ENCODE measurements around the gene NOTCH1. TPM values are rescaled to one million over a fixed set of nuclear protein-coding genes. Genes with fewer than 3 reads are reported as not detected.

The NOTCH1 gene
- total RNA-seq, 1 donor from 2014 or later = 34.1 TPM

GRCh38 chr9:136566901-136567300, 21.1 kb upstream of the NOTCH1 start:
- Mint-ChIP-seq H3K27me3 (ENCODE audit: low read depth, unreplicated experiment) (no peaks in the 10 kb centered on the region), H3K4me3 (ENCODE audit: unreplicated experiment) (peak overlapping the region; percentile 27), H3K4me1 (ENCODE audit: low read depth, unreplicated experiment) (peaks cover 29% of the 10 kb centered on the region), H3K9me3 (ENCODE audit: unreplicated experiment) (no peaks in the 10 kb centered on the region), H3K27ac (ENCODE audit: unreplicated experiment) (peak overlapping the region; percentile 72), H3K36me3 (ENCODE audit: low read depth, unreplicated experiment) (peaks cover 3% of the 10 kb centered on the region)
- no peak for FAIRE-seq
- no peak for TF ChIP-seq EZH2 (IDR thresholded peaks at IDR 0.05; ENCODE audit: insufficient read depth, low read length)
- no peak for TF ChIP-seq CTCF (IDR thresholded peaks at IDR 0.05; ENCODE audit: insufficient read depth, low read depth, low read length)
- Histone ChIP-seq H3K4me2 (ENCODE audit: low read length) (no peak overlapping the region), H3K36me3 (ENCODE audit: insufficient read depth, low read length) (no peaks in the 10 kb centered on the region), H4K20me1 (ENCODE audit: insufficient read depth, low read length) (no peaks in the 10 kb centered on the region), H2AFZ (ENCODE audit: low read depth, low read length) (no peak overlapping the region), H3K27me3 (ENCODE audit: insufficient read depth, low read length) (no peaks in the 10 kb centered on the region), H3K4me3 (ENCODE audit: insufficient read depth, low read depth, low read length) (no peak overlapping the region), H3K27ac (ENCODE audit: low read depth, low read length) (no peak overlapping the region), H3K9me3 (ENCODE audit: insufficient read depth, low read depth, low read length) (no peaks in the 10 kb centered on the region), H3K9ac (ENCODE audit: low read length) (no peak overlapping the region), H3K4me1 (ENCODE audit: insufficient read depth, low read length) (peaks cover 43% of the 10 kb centered on the region), H3K79me2 (ENCODE audit: insufficient read depth, low read length) (no peaks in the 10 kb centered on the region)
- no peak for DNase-seq (ENCODE audit: low read depth)

GRCh38 chr9:136566553-136566895, 20.7 kb upstream of the NOTCH1 start:
- Histone ChIP-seq H3K27ac (ENCODE audit: low read depth, low read length) (no peak overlapping the region), H3K4me2 (ENCODE audit: low read length) (no peak overlapping the region), H3K9ac (ENCODE audit: low read length) (no peak overlapping the region), H2AFZ (ENCODE audit: low read depth, low read length) (no peak overlapping the region), H3K36me3 (ENCODE audit: insufficient read depth, low read length) (no peaks in the 10 kb centered on the region), H4K20me1 (ENCODE audit: insufficient read depth, low read length) (no peaks in the 10 kb centered on the region), H3K4me1 (ENCODE audit: insufficient read depth, low read length) (peaks cover 39% of the 10 kb centered on the region), H3K9me3 (ENCODE audit: insufficient read depth, low read depth, low read length) (no peaks in the 10 kb centered on the region), H3K27me3 (ENCODE audit: insufficient read depth, low read length) (no peaks in the 10 kb centered on the region), H3K79me2 (ENCODE audit: insufficient read depth, low read length) (no peaks in the 10 kb centered on the region), H3K4me3 (ENCODE audit: insufficient read depth, low read depth, low read length) (no peak overlapping the region)
- no peak for DNase-seq (ENCODE audit: low read depth)
- Mint-ChIP-seq H3K36me3 (ENCODE audit: low read depth, unreplicated experiment) (peaks cover 3% of the 10 kb centered on the region), H3K27ac (ENCODE audit: unreplicated experiment) (peak overlapping the region; percentile 72), H3K4me3 (ENCODE audit: unreplicated experiment) (peak overlapping the region; percentile 27), H3K27me3 (ENCODE audit: low read depth, unreplicated experiment) (no peaks in the 10 kb centered on the region), H3K4me1 (ENCODE audit: low read depth, unreplicated experiment) (peaks cover 25% of the 10 kb centered on the region), H3K9me3 (ENCODE audit: unreplicated experiment) (no peaks in the 10 kb centered on the region)
- FAIRE-seq = no peak
- TF ChIP-seq CTCF (IDR thresholded peaks at IDR 0.05; ENCODE audit: insufficient read depth, low read depth, low read length) = no peak
- no peak for TF ChIP-seq EZH2 (IDR thresholded peaks at IDR 0.05; ENCODE audit: insufficient read depth, low read length)

GRCh38 chr9:136565715-136566552, 20.1 kb upstream of the NOTCH1 start:
- no peak overlapping the region for H2AFZ ChIP-seq (ENCODE audit: low read depth, low read length)
- Mint-ChIP-seq H3K27me3 (ENCODE audit: low read depth, unreplicated experiment) (no peaks in the 10 kb centered on the region), H3K36me3 (ENCODE audit: low read depth, unreplicated experiment) (peaks cover 3% of the 10 kb centered on the region), H3K4me1 (ENCODE audit: low read depth, unreplicated experiment) (peaks cover 22% of the 10 kb centered on the region), H3K27ac (ENCODE audit: unreplicated experiment) (peak overlapping the region; percentile 34), H3K9me3 (ENCODE audit: unreplicated experiment) (no peaks in the 10 kb centered on the region), H3K4me3 (ENCODE audit: unreplicated experiment) (no peak overlapping the region)
- H3K27me3 ChIP-seq (ENCODE audit: insufficient read depth, low read length) = no peaks in the 10 kb centered on the region
- no peak overlapping the region for H3K9ac ChIP-seq (ENCODE audit: low read length)
- no peaks in the 10 kb centered on the region for H3K79me2 ChIP-seq (ENCODE audit: insufficient read depth, low read length)
- TF ChIP-seq EZH2 (IDR thresholded peaks at IDR 0.05; ENCODE audit: insufficient read depth, low read length) (no peak), CTCF (IDR thresholded peaks at IDR 0.05; ENCODE audit: insufficient read depth, low read depth, low read length) (no peak)
- H3K4me1 ChIP-seq (ENCODE audit: insufficient read depth, low read length) = peaks cover 34% of the 10 kb centered on the region
- no peaks in the 10 kb centered on the region for H3K36me3 ChIP-seq (ENCODE audit: insufficient read depth, low read length)
- no peak for DNase-seq (ENCODE audit: low read depth)
- H3K4me3 ChIP-seq (ENCODE audit: insufficient read depth, low read depth, low read length) = no peak overlapping the region
- no peak for FAIRE-seq
- H3K4me2 ChIP-seq (ENCODE audit: low read length) = no peak overlapping the region
- no peaks in the 10 kb centered on the region for H4K20me1 ChIP-seq (ENCODE audit: insufficient read depth, low read length)
- H3K9me3 ChIP-seq (ENCODE audit: insufficient read depth, low read depth, low read length) = no peaks in the 10 kb centered on the region
- H3K27ac ChIP-seq (ENCODE audit: low read depth, low read length) = no peak overlapping the region
